Sciatic nerve (tissue), 2 donors: ENCODE data around the gene NIPAL1. TPM values are rescaled to one million over a fixed set of nuclear protein-coding genes. Genes with fewer than 3 reads are reported as not detected.

Source experiments
- ATAC-seq: fragments of 200-7000 bp; cut with Tn5 transposase; one replicate; pipeline ENCODE4 v1.9.1; 2020; ENCODE audit warnings: mild to moderate bottlenecking, moderate library complexity
- DNase-seq: peaks from one replicate; pipeline ENCODE4 v3.0.0-alpha.2; 2020; ENCODE audit warnings: low spot score
- intact Hi-C: fragments of 100-400 bp; cut with DNase I; formaldehyde crosslinking; loops from one replicate; pipeline ENCODE4 v1.14.2; 2022
- total RNA-seq: library from RNA; stranded (reverse); fragmentation: NEBNext Ultra II Directional; extraction: Animal tissue kit (Norgen Biotek cat#: 25700); gene quantifications from one replicate; pipeline ENCODE4 v1.2.1, GENCODE V29; 2021
- donor health status: DM: no; HTN: no; CAD: no.
- donor health status: DM: no; HTN: no; CAD: no.

Gene NIPAL1
- total RNA-seq, 1 donor from 2014 or later = 6.3 TPM

DNA sequence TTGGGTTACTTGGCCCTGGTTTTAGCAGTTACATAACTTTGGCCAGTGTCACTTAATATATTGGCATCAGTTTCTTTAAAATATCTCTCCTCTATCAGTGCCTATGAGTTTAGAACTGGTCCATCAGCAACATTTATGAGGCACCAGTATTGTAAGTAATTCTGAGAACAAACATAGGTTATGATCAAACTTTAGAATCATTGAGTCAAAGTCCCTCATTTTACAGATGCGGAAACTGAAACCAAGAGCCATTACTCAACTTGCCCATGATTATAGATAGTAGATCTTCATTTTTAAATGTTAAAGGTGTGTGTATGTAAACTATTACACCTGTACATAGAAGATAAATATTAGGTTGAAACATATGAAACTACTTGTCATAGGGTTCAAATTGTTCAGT lies 4.5 kb downstream of the NIPAL1 start:
- no peak for DNase-seq
- ATAC-seq = no peak
- intact Hi-C loops = no loop called here

DNA sequence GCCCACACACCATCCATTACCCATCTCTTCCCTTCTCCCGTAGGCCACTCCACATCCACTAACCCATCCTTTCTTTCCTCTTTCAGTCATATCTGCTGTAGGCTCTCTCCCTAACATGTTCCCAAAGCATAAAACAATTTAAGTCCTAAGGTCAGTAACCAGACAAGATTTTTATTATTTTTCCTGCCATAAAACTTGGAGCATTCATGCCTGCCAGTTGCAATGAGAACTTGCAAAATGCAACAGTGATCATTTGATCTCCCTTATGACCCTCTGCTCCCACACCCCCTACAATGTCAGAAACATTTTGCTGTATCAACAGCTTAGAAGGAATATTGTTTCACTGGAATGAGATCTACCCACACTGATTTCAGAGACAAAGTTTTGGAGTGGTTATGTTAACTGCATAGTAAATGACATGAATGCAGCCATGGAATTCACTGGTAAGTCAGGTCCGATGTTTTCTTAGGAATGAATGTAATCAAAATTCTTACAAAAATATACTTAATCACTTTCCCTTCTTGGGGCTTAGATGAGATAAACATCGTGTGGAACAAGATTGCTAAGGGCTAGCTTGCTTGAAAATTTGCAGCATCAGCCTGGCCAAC lies 5.7 kb downstream of the NIPAL1 start:
- intact Hi-C loops = no loop called here
- ATAC-seq (no peak), DNase-seq (no peak)

DNA sequence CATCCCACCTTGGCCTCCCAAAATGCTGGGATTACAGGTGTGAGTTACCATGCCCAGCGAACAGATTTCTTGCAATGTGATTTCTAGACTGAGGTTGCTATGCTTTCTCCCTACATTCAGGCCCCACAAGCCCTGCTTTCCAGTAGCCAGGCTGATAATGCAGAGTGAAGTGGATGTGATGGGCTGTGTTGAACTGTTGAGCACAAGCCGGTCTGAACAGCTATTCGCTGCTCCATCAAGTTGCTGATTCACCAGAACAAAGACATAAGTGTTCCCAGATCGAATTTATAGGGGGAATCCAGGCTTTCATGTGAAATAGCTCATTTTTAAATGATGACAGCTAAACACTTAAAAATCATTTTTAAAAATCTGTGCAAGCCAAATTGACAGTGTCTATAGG lies 8.0 kb downstream of the NIPAL1 start:
- DNase-seq (no peak), ATAC-seq (peak; percentile 56)
- intact Hi-C loops = no loop called here

DNA sequence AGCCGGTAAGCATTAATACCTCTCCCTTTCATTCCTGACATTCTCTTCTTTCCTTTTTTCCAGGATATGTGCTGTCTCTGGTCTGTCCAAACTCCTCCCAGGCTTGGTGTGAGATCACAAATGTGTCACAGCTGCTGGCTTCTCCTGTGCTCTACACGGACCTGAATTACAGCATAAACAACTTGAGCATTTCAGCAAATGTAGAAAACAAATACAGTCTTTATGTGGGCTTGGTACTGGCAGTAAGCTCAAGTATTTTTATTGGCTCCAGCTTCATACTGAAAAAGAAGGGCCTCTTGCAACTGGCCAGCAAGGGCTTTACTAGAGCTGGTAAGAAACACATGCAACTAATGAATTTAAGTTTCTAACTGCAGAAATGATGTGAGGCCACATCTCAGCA lies 8.4 kb downstream of the NIPAL1 start:
- ATAC-seq (peak; percentile 90), DNase-seq (no peak)
- intact Hi-C loops = no loop called here

DNA sequence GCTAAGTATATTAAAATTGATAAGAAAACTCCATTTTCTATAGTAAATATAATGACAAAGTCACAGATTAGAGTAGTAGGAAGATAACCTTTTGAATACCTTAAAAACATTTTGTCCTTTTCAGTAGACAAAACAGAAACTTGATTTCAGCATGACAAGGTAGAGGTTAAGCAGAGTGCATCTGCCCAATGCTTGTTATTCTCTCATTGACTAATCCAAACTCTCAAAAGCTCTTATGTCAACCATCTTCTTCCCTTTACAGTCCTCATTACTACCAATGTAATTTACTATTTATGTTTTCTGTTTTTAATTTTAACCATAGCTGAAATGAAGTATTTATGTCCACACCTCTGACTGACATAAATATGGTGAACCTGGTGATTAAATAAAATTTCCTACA lies 11.1 kb downstream of the NIPAL1 start:
- no peak for DNase-seq
- no peak for ATAC-seq
- intact Hi-C loops = no loop called here

DNA sequence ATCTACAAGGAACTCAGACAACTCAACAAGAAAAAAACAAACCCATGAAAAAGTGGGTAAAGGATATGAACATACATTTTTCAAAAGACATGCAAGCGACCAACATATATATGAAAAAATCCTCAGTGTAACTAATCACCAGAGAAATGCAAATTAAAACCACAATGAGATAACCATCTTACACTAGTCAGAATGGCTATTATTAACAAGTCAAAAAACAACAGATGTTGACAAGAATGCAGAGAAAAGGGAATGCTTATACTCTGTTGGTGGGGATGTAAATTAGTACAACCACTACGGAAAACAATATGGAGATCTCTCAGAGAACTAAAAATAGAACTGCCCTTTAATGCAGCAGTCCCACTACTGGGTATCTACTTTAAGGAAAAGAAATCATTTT lies 12.1 kb downstream of the NIPAL1 start:
- DNase-seq (no peak), ATAC-seq (no peak)
- intact Hi-C loops = no loop called here

DNA sequence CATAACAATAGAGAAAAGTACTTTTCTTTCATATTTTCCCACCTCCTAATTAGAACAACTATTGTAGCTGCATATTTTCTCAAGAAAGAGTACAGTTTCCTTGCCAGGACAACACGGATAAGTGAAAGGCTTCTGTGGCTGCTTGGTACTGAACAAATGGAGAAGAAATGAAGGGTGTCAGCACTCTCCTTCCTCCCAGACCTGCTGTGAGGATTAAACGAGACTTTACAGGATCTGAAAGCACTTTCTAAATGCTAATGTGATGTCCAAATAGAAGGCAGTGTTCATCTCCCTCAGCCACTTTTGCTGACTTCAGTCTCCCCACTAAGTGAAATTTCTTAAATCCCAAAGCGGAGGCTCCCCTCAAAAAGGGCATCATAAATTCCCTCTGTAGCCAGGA lies 13.9 kb downstream of the NIPAL1 start:
- DNase-seq (no peak), ATAC-seq (no peak)
- intact Hi-C loops = no loop called here

DNA sequence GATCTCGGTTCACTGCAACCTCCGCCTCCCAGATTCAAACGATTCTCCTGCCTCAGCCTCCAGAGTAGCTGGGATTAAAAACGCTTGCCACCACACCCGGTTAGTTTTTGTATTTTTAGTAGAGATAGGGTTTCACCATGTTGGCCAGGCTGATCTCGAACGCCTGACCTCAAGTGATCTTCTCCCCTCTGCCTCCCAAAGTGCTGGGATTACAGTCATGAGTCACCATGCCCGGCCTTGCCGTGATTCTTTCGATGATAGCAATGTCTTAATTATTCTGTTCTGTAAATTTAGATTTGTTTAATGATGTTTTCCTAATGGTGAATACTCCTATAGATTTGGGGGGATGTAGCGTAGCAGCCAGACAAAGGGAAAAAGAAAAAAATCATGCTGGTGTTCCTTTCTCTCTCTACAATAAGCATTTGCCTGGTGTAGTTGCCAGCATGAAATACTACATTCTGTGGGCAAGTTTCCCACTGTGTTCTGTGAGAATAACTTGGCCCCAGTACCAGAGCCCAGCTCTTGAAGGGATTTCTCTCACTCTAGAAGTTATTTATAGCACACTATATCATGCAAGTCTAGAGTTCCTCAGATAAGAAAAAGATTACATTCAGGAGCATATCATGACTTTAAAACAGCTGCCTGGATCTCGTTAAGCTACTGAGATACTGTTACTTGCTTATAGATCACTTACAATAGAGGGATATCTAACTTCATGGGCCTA lies 15.4 kb downstream of the NIPAL1 start:
- ATAC-seq (peak; percentile 61), DNase-seq (no peak)
- intact Hi-C loops = no loop called here

DNA sequence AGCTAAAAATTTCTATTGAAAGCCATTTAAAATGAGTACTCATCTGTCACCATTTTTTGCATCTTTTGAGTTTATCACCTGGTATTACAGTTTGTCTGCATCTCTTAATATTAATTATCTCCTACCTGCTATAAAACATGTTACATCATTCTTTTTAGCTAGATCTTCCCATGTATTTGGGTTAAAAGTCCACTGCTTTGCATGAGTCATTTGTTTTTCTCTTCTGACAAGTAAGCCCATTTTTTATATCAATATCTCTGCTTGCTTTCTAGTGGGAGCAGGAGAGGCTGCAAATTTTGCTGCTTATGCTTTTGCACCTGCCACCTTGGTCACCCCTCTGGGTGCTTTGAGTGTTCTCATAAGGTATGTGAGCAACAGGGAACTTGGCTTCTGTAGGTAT lies 16.1 kb downstream of the NIPAL1 start:
- ATAC-seq (no peak), DNase-seq (no peak)
- intact Hi-C loops = no loop called here

DNA sequence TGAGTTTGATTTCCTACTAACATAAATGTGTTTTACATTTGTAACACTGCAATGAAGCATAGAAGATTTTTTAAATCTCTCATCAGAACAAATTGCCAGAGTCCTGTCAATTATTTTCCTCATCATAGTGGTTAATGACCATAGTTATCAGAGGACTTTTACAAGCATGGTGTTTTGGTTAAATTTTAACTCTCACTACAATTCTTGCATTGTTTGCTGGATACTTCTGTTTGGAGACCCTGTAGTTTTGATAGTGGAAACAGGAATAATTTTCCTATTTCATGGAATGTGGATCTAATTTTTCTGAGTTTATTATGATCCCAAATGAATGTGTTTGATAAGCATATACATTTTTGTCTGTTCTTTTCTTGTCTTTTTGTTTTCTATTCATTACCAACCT lies 16.8 kb downstream of the NIPAL1 start:
- DNase-seq = no peak
- intact Hi-C loops = no loop called here
- ATAC-seq = no peak

DNA sequence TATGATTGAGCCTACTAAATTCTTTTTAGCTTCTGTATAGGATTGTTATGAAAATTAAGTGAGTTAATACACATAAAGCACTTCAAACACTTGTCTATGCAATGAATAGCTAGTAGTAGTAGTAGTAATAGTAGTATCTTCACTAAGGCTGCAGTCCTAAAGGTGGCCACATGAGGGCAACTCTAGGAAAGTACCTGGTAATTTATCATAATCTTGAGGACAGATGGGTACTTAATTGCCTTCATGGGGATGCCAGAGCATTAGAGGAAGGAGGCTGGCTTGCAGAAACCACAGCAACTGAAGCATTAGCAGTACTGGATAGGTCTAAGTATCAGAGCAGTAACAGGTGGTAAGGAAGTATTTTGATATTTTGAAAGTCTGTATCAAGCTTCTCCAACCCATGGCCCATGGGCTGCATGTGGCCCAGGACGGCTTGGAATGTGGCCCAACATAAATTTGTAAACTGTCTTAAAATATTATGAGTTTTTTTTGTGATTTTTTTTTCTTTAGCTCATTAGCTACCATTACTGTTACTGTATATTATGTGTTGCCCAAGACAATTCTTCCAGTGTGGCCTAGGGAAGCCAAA lies 17.3 kb downstream of the NIPAL1 start:
- ATAC-seq (no peak), DNase-seq (no peak)
- intact Hi-C loops = no loop called here

DNA sequence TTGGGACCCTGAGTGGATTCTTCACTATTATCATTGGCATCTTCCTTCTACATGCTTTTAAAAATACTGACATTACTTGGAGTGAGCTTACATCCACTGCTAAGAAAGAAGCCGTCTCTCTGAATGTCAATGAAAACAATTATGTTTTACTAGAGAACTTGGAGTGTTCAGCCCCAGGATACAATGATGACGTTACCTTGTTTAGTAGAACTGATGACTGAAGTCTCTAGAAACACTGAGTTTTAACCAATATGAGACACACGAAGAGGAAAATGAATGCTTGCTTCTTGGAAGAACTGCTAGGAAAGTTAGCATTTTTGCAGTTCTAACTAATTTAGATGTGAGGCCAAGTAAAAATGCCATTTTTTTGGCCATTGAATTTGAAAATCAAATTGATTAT lies 19.4 kb downstream of the NIPAL1 start:
- ATAC-seq (no peak), DNase-seq (no peak)
- intact Hi-C loops = no loop called here

DNA sequence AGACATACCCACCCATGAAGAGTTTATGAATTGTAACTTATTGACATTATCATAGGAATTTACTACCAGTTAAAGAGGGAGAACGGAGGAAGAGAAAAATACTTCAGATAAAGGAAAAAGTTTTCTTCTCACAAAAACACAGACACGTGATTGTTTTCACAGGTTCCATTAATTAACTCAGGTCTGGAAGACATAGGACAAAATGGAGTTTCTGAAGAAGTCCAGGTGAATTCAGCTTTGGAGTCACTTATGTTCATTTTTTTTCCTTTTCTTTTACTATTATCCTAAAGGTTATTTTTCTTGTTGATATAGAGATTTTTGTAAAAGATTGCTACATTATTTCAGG lies 20.5 kb downstream of the NIPAL1 start:
- no peak for ATAC-seq
- intact Hi-C loops = no loop called here
- DNase-seq = no peak

DNA sequence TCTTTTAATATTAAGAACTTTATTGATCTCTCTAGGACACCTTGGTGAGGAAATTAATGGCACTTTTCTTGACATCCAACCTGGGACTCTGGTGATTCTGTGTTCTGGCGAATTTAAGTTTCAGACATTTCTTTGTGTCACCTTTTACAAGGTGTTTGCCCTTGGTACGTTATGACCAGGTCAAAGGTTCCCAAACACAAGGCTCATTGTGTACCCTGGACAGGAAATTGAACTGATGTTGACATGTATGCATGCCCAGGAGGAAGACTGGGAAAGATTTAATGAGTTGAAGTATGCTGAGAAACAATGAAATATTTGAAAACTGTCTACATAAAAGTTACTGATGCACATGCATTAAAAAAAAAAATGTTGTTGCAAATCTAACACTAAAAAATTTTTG lies 22.1 kb downstream of the NIPAL1 start:
- ATAC-seq (no peak), DNase-seq (no peak)
- intact Hi-C loops = no loop called here

DNA sequence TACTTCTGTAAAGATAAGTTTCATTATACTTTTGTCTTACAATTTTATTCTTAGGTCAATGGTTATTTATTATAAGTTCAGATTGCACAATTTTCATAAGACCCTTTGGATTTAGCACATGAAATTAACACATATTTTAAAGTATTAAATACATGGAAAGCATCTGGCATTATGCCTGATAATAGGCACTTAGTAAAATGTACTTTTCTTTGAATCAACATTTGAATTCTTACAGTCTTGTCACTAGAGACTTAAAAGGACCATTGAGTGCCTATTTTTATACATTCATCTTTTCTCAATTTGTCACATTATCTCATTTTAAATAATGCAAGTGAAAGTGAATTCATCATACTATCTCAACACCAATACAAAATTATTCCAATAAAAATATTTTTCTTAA lies 23.0 kb downstream of the NIPAL1 start:
- intact Hi-C loops = no loop called here
- DNase-seq (no peak), ATAC-seq (no peak)

DNA sequence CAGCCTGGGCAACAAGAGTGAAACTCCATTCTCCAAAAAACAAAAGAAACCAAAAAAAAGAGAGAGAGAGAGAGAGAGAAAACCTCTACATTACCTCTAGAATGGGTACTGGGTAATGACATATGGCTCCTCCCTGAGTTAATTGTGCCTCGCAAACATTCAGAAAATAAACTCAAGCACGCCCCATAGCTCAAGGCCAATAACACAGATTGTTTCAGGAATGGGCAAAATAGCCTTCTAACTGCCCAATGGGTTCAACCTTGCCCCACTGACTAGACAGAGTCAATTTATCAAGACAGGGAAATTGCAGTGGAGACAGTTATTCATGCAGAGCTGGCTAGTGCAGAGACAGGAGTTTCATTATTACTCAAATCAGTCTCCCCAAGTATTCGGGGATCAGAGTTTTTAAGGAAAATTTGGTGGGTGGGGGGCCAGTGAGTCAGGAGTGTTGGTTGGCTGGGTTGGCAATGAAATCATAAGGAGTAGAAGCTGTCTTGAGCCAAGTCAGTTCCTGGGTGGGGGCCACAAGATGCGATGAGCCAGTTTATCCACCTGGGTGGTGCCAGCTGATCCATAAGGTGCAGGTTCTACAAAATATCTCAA lies 25.1 kb downstream of the NIPAL1 start:
- ATAC-seq (no peak), DNase-seq (no peak)
- intact Hi-C loops = no loop called here

DNA sequence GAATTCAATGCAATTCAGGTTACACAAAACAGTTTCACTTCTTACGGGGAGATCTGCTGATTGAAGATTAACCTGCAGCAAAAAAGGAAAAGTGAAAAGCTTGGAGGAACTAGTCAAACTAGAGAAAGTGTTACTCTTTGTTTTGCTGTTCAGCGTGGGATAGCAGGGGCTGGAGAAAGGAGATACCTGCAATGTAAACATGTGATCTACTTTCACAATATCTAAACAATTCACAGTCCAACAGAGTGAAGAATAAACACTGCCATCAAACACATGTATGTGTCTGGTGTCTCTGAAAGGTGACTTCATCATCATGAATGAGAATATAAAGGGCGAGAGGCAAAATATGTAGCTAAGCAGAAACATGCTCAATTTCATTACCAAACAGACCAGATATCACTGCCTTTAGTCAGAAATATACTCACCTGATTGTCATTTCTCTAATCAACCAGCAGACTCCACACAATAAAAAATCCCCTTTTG lies 26.4 kb downstream of the NIPAL1 start:
- intact Hi-C loops = no loop called here
- no peak for ATAC-seq
- no peak for DNase-seq

DNA sequence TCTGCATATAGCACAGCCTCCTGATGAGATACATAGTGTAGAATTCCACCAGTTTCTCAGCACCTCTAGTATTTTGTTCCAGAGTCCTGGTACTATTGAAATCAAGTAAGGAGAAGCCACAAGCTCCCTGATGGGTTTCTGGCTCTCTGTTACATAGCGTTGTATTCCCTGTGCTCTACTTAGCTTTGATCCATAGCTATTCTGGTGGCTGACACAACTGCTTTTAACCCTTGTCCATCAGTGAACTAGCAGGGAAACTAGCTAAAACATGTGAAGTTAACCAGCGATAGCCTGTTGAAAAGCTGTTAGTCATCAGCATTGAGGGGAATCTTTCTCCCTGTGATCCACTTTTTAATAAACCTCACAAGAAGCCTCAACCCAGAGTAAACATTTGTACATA lies 26.9 kb downstream of the NIPAL1 start:
- no peak for ATAC-seq
- intact Hi-C loops = no loop called here
- DNase-seq = no peak

DNA sequence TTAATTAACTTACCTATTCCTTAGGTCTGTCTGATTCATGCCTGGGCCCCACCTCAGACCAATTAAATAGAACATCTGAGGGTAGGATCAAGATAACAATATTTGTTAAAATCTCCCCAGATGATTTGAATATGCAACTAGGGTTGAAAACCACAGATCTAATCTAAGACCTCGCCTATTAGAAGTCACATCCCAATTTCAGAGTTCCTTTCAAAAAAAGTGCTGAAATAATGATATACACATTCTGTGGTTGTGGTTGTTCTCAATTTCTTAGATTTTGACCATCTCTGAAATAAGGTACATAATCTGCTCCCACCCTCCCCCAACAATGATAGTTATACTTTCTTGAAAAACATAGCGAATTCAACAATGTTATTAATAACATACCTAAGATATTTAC lies 27.7 kb downstream of the NIPAL1 start:
- no peak for ATAC-seq
- intact Hi-C loops = no loop called here
- no peak for DNase-seq

DNA sequence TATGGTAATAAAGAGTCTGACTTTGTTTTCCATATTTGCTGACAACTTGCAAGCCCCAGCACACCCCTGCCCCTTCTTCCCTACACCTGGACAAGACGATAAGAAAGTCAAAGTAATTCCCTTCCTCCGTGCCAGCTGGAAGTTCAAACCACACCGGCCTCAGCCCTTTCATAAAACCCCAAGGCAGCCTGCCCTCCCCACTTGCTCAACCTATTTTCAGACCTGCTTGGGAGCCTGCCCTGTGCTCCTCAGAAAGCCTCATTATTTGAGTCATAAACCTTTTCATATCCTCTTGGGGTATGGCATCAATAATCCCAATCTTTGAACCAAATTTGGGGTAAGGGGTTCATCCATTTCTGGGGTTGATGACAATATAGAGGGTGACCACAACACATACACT lies 29.5 kb downstream of the NIPAL1 start:
- ATAC-seq = no peak
- no peak for DNase-seq
- intact Hi-C loops = no loop called here
